Hematopoietic multipotent progenitor cell treated with erythropoietin and hydrocortisone succinate and interleukin-3 and kit ligand, for 15 days (in vitro differentiated cells): ENCODE data around the gene GPD2.
"Not testable (repeated sequence)": the region's sequence is repeated elsewhere in the genome, so short reads cannot be mapped to it uniquely, and the experiment has no call there.

Source experiments
- DNase-seq: peaks from one replicate; pipeline ENCODE4 v3.0.0-alpha.2; 2015; ENCODE audit warnings: low spot score

GPD2 gene

GRCh38 chr2:156476021-156476849 is 40.1 kb downstream of the GPD2 start:
- DNase-seq = no peak

GRCh38 chr2:156476850-156477206 is 40.6 kb downstream of the GPD2 start:
- no peak for DNase-seq

GRCh38 chr2:156480376-156480775 is 44.2 kb downstream of the GPD2 start:
- no peak for DNase-seq

GRCh38 chr2:156481312-156481711 is 45.1 kb downstream of the GPD2 start:
- no peak for DNase-seq

- no peak for DNase-seq
Measured at GRCh38 chr2:156483741-156484173, 47.6 kb downstream of the GPD2 start.

- no peak for DNase-seq
Measured at GRCh38 chr2:156486147-156486546, 50.0 kb downstream of the GPD2 start.

GRCh38 chr2:156486614-156487013 is 50.4 kb downstream of the GPD2 start:
- DNase-seq = no peak

- no peak for DNase-seq
Measured at GRCh38 chr2:156489195-156489594, 53.0 kb downstream of the GPD2 start.

GRCh38 chr2:156489750-156490465 is 53.7 kb downstream of the GPD2 start:
- no peak for DNase-seq

- no peak for DNase-seq
Measured at GRCh38 chr2:156490466-156490840, 54.3 kb downstream of the GPD2 start.

- DNase-seq = no peak
Measured at GRCh38 chr2:156491176-156491575, 55.0 kb downstream of the GPD2 start.

- no peak for DNase-seq
Measured at GRCh38 chr2:156492979-156493378, 56.8 kb downstream of the GPD2 start.

GRCh38 chr2:156495998-156496397 is 59.8 kb downstream of the GPD2 start:
- not testable (repeated sequence) for DNase-seq

- DNase-seq = no peak
Measured at GRCh38 chr2:156505696-156506095, 69.5 kb downstream of the GPD2 start.

- no peak for DNase-seq
Measured at GRCh38 chr2:156511122-156511521, 74.9 kb downstream of the GPD2 start.

GRCh38 chr2:156511803-156512202 is 75.6 kb downstream of the GPD2 start:
- no peak for DNase-seq

- DNase-seq = no peak
Measured at GRCh38 chr2:156512451-156512850, 76.3 kb downstream of the GPD2 start.

GRCh38 chr2:156513219-156513618 is 77.0 kb downstream of the GPD2 start:
- no peak for DNase-seq

GRCh38 chr2:156517419-156517818 is 81.2 kb downstream of the GPD2 start:
- DNase-seq = peak; percentile 23

- no peak for DNase-seq
Measured at GRCh38 chr2:156518138-156518537, 82.0 kb downstream of the GPD2 start.

- no peak for DNase-seq
Measured at GRCh38 chr2:156522864-156523440, 86.8 kb downstream of the GPD2 start.

GRCh38 chr2:156526950-156527636 is 90.9 kb downstream of the GPD2 start:
- no peak for DNase-seq

GRCh38 chr2:156528583-156528982 is 92.4 kb downstream of the GPD2 start:
- DNase-seq = not testable (repeated sequence)
